GM18507 (cell line): ENCODE data around the gene RNF207.

ENCODE experiments used
- DNase-seq: peaks from one replicate; pipeline ENCODE4 v3.0.0; 2011; ENCODE audit warnings: low read depth; ENCODE audit not compliant: insufficient read length; ENCODE audit errors: extremely low spot score
- FAIRE-seq: peaks from 2 replicates; lab custom pipeline; 2011; peaks lifted over from hg19 to GRCh38; lab: Jason Lieb, UNC

The RNF207 gene

GRCh38 chr1:6220236-6220635 is 14.3 kb downstream of the RNF207 start:
- DNase-seq (no peak), FAIRE-seq (no peak)

DNA sequence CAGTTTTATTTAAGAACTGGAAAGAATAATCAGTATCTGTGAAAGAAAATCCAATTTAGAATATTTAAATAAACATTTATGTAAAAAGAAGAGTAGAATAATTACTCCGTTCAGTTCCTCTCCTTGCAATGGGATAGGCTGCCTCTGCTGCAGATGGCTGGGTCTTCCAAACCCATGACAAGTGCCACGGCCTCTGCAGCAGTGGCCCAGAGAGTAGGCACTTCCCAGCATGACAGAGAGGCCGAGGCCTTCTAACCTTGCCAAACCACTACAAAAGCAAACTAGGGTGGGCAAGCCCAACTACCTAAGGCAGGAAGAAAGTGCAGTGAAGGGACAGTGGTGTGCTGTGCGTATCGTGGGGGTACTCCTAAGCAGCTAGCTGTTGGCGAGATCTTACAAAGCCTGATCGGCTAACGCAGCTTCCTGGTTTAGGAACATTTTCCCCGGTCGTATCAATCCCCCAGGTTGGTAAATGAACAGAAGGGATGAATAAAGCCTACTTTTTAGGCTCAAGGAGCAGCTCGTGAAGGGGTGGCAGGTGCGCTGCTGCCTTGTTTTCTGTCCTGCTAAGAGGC is 15.4 kb downstream of the RNF207 start:
- FAIRE-seq, result no peak
- DNase-seq, result no peak

GRCh38 chr1:6222636-6223035 is 16.7 kb downstream of the RNF207 start:
- DNase-seq, result no peak
- no peak for FAIRE-seq

DNA sequence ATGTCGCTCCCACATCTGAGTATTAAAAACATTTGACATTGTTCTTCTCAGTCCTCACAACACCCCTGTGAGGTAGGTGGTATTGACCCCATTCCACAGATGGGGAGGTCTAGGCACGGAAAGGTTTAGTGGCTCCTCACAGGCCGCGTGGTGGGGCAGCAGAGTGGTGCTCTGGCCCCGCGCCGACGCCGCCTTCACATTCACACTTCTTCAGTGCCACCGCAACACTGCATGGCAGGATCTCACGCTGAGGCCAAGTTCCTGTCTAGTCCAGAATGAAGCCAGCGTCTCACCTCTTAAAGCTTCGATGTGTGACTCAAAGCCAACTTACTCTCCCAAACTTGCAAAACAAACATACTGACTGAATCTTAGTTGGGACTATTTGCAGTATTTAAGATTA is 17.7 kb downstream of the RNF207 start:
- no peak for FAIRE-seq

DNA sequence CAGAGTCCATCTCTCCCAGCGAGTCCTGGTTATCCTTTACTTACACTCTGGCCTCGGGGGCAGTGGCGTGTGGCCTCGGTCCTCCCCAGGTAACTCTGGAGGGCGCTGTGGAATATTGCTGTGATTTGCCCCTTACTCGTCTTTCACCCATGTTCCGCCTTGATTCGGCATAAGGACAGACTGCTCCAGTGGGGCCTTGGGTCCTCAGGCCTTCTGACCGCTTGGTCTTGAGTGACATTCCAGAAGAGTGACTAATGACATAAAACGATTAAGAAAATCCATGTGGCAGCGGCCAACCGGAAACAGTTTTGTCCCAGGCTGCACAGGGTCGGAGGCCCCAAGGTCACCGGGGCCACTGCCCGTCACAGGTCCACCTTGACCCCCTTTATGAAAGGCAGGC is 18.8 kb downstream of the RNF207 start:
- DNase-seq (no peak), FAIRE-seq (no peak)

More for the DNA sequence above, 17.7 kb downstream of the RNF207 start:
- DNase-seq, result no peak

DNA sequence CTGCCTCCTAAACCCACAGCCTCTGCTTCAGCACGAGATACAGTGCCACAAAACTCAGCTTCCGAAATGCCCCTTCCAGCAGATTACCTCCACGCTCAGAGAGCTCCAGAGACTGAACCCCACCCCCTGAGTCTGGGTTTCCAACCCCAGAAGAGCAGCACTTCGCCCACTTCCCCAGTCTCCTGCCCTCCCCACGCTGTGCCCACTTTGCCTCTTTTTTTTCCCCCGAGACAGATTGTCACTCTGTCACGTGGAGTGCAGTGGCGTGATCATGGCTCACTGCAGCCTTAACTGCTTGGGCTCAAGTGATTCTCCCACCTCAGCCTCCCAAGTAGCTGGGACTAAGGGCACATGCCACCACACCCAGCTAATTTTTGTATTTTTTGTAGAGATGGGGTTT is 19.7 kb downstream of the RNF207 start:
- no peak for DNase-seq

DNA sequence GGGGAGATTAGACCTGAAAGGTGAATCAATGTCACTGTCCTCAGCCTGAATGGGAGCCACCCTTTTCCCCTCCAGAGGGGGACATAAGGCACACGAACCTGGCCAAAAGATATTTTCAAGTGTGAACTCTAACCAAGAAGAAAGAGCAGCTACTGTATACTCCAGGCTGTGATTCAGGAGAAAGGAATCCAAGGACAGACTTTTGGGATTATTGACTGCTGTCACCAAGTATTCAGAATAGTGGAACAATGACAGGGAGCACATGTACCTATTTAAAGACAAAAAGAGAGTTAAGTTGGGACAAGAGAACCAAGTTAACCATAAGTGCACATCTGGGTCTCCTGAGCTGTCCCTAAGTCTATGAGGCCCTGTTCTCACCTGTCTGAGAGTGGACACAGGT is 27.5 kb downstream of the RNF207 start:
- FAIRE-seq (no peak), DNase-seq (no peak)

More for the DNA sequence above, 19.7 kb downstream of the RNF207 start:
- no peak for FAIRE-seq

GRCh38 chr1:6234502-6235295 is 28.8 kb downstream of the RNF207 start:
- DNase-seq (no peak), FAIRE-seq (no peak)

DNA sequence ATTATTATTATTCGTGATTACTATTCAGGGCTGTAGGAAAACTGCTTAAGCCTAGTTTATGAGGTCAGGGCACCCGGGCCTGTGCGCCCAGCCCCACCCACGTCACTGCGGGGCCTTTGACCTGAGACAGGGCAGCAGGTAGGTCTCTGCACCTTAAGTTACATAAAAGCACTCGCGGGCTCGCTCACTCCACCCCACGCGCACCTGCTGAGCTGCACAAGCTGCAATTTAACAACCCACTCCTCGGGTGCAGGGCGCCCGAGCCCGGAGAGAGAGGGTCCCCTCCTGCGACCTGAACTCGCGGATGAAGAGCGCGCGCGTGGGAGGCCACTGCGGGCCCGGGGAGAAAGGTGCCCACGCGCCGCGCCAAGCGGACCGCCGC is 29.4 kb downstream of the RNF207 start:
- no peak for DNase-seq
- FAIRE-seq, result no peak

- FAIRE-seq (no peak), DNase-seq (no peak)
Observed at GRCh38 chr1:6237093-6237492, 31.2 kb downstream of the RNF207 start.

DNA sequence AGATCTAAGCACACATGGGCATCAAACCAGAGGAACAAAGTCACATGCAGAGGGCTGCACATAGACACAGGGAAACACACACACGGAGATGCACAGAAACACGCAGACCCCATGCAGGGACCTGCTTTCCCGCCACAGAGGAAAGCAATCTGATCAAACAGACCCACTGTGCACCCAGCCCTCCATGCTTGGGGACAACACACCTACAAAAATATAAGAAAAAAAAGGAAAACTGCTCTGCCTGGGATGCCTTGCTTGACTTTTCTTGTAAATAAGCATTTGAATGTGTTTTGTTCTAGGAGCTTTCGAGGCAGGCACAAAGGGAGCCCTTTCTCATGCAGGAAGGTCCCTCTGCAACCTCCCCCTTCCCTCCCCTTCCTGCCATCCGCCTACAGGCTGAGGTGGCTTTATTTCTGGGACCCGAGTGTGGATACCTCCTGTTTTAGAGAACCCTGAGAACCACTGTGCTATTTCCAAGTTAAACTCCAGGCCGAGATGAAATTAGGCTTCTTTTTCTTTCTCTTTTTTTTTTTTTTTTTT is 33.4 kb downstream of the RNF207 start:
- no peak for FAIRE-seq
- no peak for DNase-seq

DNA sequence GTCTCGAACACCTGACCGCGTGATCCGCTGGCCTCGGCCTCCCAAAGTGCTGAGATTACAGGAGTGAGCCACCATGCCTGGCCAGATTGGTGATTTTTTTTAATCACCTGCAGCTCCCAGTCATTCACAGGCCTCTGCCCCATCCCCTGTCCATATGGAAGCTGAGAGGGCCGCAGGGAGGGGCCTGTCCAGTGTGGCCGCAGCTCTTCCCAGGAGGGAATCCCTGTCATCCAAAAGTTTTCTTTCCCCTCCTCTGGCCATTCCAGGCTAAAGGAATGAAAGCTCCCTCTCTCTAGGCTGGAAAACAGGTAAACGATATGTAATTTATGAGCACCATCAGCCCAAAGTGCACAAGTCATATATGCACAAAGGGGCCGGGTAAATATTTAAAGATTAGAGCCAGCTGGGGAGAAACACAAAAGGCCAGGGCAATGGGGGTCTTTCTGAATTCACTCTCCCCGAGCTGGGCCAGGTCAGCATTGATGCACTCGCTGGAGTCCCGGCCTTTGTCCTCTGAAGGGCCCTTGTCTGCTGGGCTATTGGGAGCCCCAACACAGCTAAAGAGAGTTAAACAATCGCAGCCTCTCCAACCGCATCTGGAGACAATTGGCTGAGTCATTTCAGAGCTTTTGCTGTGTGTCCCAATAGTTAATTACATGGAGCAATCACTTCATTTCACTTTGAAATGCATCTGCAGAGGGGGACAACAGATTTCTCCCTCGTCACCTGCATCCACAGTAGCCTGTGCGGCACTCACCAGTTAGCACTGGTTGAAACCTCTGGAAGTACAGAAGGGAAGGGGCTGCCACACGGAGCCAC is 34.2 kb downstream of the RNF207 start:
- DNase-seq (no peak), FAIRE-seq (no peak)

DNA sequence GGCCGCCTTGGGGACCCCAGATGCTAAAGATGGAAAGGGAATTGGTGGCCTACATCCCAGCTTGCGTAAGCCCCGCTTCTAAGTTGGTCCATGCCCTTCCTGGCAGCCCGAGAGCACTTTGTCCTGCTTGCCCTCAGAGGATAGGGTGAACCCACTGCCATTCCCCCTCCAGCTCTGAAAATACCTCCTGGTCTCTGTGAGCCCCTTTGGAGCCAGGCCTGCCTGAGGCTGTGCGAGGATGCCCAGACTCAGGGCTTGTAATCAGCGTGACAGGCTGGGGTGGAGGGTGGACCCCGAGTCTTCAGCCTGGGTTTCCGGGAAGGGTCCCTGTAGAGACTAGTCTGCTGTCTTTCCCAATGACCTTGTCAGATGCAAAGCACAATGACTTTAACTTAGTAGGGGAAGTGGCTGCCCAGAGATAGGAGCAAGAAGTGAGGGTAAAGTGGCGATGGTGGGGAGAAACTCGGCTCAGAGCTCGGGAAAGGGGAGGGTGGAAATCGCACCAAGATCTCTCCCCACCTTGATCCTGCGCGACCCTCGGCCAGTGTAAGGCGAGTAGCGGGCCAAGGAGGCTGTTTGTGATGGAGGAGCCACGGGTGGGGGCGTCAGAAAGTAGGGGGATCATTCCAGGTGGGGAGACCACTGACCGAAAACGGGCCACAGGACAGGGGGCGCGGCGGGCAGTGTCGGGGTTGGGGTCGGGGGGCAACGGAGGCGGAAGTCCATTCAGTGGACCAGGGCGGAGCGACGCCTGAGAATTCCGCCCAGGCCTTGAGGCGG is 35.4 kb downstream of the RNF207 start:
- DNase-seq, result no peak
- FAIRE-seq, result no peak

DNA sequence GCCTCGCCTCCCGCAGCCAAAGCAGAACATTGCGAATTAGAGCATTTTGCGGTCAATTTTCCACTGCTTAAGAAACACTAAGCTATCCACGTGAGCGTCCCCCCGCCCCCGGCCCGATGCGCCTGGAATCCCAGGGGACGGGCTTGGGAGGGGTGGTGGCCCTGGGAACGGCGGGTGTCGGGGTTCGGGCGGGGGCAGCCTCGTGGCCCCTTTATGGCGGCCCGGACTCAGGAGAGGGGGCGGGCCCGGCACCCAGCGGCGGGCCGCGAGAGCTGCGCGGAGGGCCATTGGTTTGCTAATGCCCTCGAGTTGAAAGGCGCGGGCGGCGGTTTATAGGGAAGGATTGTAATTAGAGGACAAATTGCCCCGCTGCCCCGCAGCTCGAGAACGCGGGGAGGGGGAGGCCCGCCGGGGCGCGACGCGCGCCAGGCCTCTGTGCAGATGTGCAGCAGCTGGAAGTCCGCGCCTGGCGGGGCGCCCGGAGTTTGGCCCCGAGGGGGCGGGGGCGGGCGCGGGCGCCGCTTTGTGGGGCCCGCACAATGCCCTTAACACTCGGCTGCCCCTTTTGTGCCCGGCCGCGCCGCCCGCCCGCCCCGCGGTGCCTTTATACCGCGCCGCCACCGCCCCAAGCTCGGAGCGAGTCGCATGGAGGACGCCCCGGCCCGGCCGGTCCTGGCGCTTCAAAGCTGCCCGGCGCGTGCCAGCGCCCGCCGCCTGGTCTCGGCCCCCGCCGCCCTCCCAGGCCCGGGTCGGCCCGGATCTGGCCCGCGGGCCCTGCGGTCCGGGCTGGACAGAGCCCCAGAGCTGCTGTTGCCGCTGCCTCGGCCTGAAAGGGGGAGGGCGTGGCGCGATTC is 36.2 kb downstream of the RNF207 start:
- DNase-seq, result no peak
- FAIRE-seq, result no peak

- DNase-seq (no peak), FAIRE-seq (no peak)
Observed at GRCh38 chr1:6243053-6243834, 37.3 kb downstream of the RNF207 start.

GRCh38 chr1:6243993-6244392 is 38.1 kb downstream of the RNF207 start, which contains the start of gene HES3:
HES3 (plus strand) TSS chr1:6244179; CDS start chr1:6244366, 187 bp downstream.
- FAIRE-seq (no peak), DNase-seq (no peak)

GRCh38 chr1:6244401-6245049 is 38.6 kb downstream of the RNF207 start:
- DNase-seq, result no peak
- FAIRE-seq, result no peak
